Measurements from ENCODE around the gene ERRFI1. TPM values are rescaled to one million over a fixed set of nuclear protein-coding genes. Genes with fewer than 3 reads are reported as not detected.

Gene ERRFI1
- total and polyA plus RNA-seq, 2 of the 8 experiments (the other 6 are each of a cell fraction or from before 2014, with no cell fraction given), result 23.4 to 46.1 TPM

DNA sequence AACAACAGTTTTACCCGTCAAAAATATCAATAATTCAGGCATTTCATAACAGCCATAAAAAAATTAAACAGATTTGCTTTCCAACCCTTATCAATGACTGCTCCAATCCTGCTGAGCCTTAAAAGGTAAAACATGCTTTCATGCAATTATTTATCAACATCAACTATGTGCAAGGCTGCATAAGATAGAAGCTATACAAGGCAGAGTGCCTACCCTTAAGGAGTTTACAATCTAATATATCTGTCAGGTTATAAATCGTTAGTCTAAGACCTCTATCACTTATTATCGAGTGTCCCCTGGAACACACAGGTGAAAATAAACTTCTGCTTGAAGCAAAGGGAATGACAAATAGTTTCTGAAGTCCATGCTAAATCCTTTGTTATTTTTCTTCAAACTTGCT lies 1.8 kb downstream of the ERRFI1 start:
- no peak overlapping the region for H4K5ac ChIP-seq (ENCODE audit: insufficient read length, low read depth, low read length)
- H2AFZ ChIP-seq (ENCODE audit: low read length), result no peak overlapping the region
- H3K4me3 ChIP-seq (ENCODE audit: extremely low read depth in 1 of 4, insufficient read depth in 2 of 4, low read depth in 3 of 4, low read length in 4 of 4), result peak overlapping the region in 3 of 4 experiments; percentile 63 to 85 (median 69); a peak in 4 of 8 replicates
- no peak overlapping the region for H4K91ac ChIP-seq (replicated peaks; ENCODE audit: insufficient read length, low read length)
- no peak overlapping the region for H3K4ac ChIP-seq (replicated peaks; ENCODE audit: insufficient read length, low read depth, low read length)
- no peak overlapping the region for H3K27ac ChIP-seq (ENCODE audit: low read depth, low read length)
- peaks cover 11 to 29% (median 22%) of the 10 kb centered on the region in 4 experiments for H3K4me1 ChIP-seq (replicated peaks in 1 of 4; ENCODE audit: control insufficient read depth in 3 of 4, insufficient read depth in 4 of 4, low read length in 3 of 4)
- no peak overlapping the region for H2BK120ac ChIP-seq (replicated peaks; ENCODE audit: low read depth, low read length)
- H3K36me3 ChIP-seq (ENCODE audit: control insufficient read depth in 2 of 4, insufficient read depth in 4 of 4, low read length in 3 of 4), result no peaks in the 10 kb centered on the region
- no peaks in the 10 kb centered on the region for H3K79me1 ChIP-seq (ENCODE audit: low read depth, low read length)
- H3K9ac ChIP-seq (replicated peaks in 1 of 4; ENCODE audit: extremely low read depth in 1 of 4, low read depth in 3 of 4, low read length in 3 of 4), result no peak overlapping the region
- H3K14ac ChIP-seq (ENCODE audit: insufficient read length), result no peak overlapping the region
- DNase-seq (ENCODE audit: low read depth in 1 of 2, low spot score in 2 of 2), result no peak
- H3K27me3 ChIP-seq (replicated peaks in 1 of 4; ENCODE audit: control insufficient read depth in 3 of 4, extremely low read depth in 1 of 4, insufficient read depth in 3 of 4, low read length in 3 of 4), result peaks cover 0 to 8% (median 6%) of the 10 kb centered on the region in 4 experiments; a peak in 5 of 7 replicates
- WGBS, 2 experiments (ENCODE audit: extremely low coverage in 1 of 2, insufficient coverage in 1 of 2, insufficient read length in 1 of 2, insufficient replicate concordance in 2 of 2, low coverage in 1 of 2, low lambda C conversion rate in 2 of 2, missing lambda C conversion rate in 1 of 2), result 90% methylated on average over 3 of the region's 3 CpGs; no CpG with 5 or more reads in 1 of the 2 experiments
- no peak overlapping the region for H3K23ac ChIP-seq (ENCODE audit: insufficient read length)
- H3K9me3 ChIP-seq (ENCODE audit: insufficient read depth in 2 of 2, low read depth in 1 of 2, low read length in 1 of 2), result no peaks in the 10 kb centered on the region
- H4K20me1 ChIP-seq (replicated peaks in 1 of 2; ENCODE audit: control insufficient read depth in 1 of 2, insufficient read depth in 2 of 2, low read length in 2 of 2), result peaks cover 10 to 12% of the 10 kb centered on the region in 2 experiments
- H2AK5ac ChIP-seq (ENCODE audit: low read depth, low read length), result no peak overlapping the region
- no peak overlapping the region for H2BK15ac ChIP-seq (ENCODE audit: low read length)
- no peak overlapping the region for H2BK12ac ChIP-seq (ENCODE audit: low read depth, low read length)
- POLR2A ChIA-PET (ENCODE audit: partially characterized antibody), result interaction anchor here (0.6 to 1.8 kb wide), 7 partner anchors 9 to 294 kb away, joined by 3 to 12 read pairs (median 3); partner anchors contain the start of gene SLC45A1
- H4K8ac ChIP-seq (ENCODE audit: extremely low read depth, insufficient read depth, low read length), result no peak overlapping the region
- no peak for FAIRE-seq
- H3K56ac ChIP-seq (replicated peaks; ENCODE audit: insufficient read length, low read depth, low read length), result no peak overlapping the region
- no peak overlapping the region for H2BK5ac ChIP-seq (ENCODE audit: low read depth, low read length)
- CTCF ChIA-PET (ENCODE audit: partially characterized antibody), result interaction anchor here (1.0 to 2.7 kb wide), 5 partner anchors 9 to 292 kb away, joined by 3 to 18 read pairs (median 8); no protein-coding TSS in a partner anchor
- H3K4me2 ChIP-seq (ENCODE audit: insufficient read depth in 1 of 2, low read depth in 2 of 2, low read length in 2 of 2), result peak overlapping the region; percentile 97 to 100; a peak in 3 of 4 replicates
- peaks cover 8% of the 10 kb centered on the region for H3K23me2 ChIP-seq (ENCODE audit: low read depth, low read length)
- H2BK20ac ChIP-seq (ENCODE audit: low read length), result no peak overlapping the region
- H3K79me2 ChIP-seq (ENCODE audit: control insufficient read depth in 1 of 2, insufficient read depth in 2 of 2, low read length in 2 of 2), result peaks cover 16 to 65% of the 10 kb centered on the region in 2 experiments
- no peak overlapping the region for H3K18ac ChIP-seq (ENCODE audit: extremely low read depth, low read length)
- no peak for TF ChIP-seq GTF2F1 (IDR thresholded peaks at IDR 0.05; ENCODE audit: borderline replicate concordance, low read depth, low read length)
- TF ChIP-seq ZNF274 (IDR thresholded peaks at IDR 0.05; ENCODE audit: borderline replicate concordance, extremely low read depth, low read length), result no peak
- TF ChIP-seq RXRA (IDR thresholded peaks at IDR 0.05; ENCODE audit: insufficient read depth, low read depth, low read length), result no peak
- TF ChIP-seq, protein P1, sequence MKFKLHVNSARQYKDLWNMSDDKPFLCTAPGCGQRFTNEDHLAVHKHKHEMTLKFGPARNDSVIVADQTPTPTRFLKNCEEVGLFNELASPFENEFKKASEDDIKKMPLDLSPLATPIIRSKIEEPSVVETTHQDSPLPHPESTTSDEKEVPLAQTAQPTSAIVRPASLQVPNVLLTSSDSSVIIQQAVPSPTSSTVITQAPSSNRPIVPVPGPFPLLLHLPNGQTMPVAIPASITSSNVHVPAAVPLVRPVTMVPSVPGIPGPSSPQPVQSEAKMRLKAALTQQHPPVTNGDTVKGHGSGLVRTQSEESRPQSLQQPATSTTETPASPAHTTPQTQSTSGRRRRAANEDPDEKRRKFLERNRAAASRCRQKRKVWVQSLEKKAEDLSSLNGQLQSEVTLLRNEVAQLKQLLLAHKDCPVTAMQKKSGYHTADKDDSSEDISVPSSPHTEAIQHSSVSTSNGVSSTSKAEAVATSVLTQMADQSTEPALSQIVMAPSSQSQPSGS (IDR thresholded peaks at IDR 0.05; ENCODE audit: low read length), result no peak
- TF ChIP-seq, protein P2, sequence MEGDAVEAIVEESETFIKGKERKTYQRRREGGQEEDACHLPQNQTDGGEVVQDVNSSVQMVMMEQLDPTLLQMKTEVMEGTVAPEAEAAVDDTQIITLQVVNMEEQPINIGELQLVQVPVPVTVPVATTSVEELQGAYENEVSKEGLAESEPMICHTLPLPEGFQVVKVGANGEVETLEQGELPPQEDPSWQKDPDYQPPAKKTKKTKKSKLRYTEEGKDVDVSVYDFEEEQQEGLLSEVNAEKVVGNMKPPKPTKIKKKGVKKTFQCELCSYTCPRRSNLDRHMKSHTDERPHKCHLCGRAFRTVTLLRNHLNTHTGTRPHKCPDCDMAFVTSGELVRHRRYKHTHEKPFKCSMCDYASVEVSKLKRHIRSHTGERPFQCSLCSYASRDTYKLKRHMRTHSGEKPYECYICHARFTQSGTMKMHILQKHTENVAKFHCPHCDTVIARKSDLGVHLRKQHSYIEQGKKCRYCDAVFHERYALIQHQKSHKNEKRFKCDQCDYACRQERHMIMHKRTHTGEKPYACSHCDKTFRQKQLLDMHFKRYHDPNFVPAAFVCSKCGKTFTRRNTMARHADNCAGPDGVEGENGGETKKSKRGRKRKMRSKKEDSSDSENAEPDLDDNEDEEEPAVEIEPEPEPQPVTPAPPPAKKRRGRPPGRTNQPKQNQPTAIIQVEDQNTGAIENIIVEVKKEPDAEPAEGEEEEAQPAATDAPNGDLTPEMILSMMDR (IDR thresholded peaks at IDR 0.05; ENCODE audit: control extremely low read depth in 1 of 3, insufficient read depth in 1 of 3, low read depth in 1 of 3, low read length in 3 of 3), result no peak
- no peak for TF ChIP-seq TCF12 (IDR thresholded peaks at IDR 0.05; ENCODE audit: low read depth, low read length)
- TF ChIP-seq, protein P3, sequence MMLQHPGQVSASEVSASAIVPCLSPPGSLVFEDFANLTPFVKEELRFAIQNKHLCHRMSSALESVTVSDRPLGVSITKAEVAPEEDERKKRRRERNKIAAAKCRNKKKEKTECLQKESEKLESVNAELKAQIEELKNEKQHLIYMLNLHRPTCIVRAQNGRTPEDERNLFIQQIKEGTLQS (IDR thresholded peaks at IDR 0.05; ENCODE audit: insufficient read depth, low read depth, low read length), result no peak
- TF ChIP-seq SUZ12 (IDR thresholded peaks at IDR 0.05; ENCODE audit: low read length), result no peak

Measured in H1 (cell line).